ENCODE data around the gene CD93. TPM values are rescaled to one million over a fixed set of nuclear protein-coding genes. Genes with fewer than 3 reads are reported as not detected.

The CD93 gene
- total and polyA plus RNA-seq, 8 donors = 2.9 to 63.5 (median 6.7) TPM

GRCh38 chr20:23032750-23033078 is 53.4 kb downstream of the CD93 start:
- 65 to 88% (median 79%) methylated on average over 5 of the region's 5 CpGs for WGBS, 5 donors

GRCh38 chr20:23032056-23032749 is 53.9 kb downstream of the CD93 start:
- 78 to 90% (median 84%) methylated on average over 6 of the region's 6 CpGs for WGBS, 5 donors
- no peak for DNase-seq
- TF ChIP-seq CTCF (IDR thresholded peaks at IDR 0.05) (no peak), EP300 (IDR thresholded peaks at IDR 0.05) (no peak), POLR2AphosphoS5 (IDR thresholded peaks at IDR 0.05) (no peak), POLR2A (IDR thresholded peaks at IDR 0.05) (no peak)
- no peak overlapping the region for H3K4me3 ChIP-seq
- peaks cover 5 to 8% (median 8%) of the 10 kb centered on the region in 4 donors for H3K4me1 ChIP-seq
- H3K27me3 ChIP-seq = peaks cover 0 to 33% (median 15%) of the 10 kb centered on the region in 3 donors
- H3K9me3 ChIP-seq = no peaks in the 10 kb centered on the region
- no peak overlapping the region for H3K27ac ChIP-seq
- H3K36me3 ChIP-seq = no peaks in the 10 kb centered on the region
- intact Hi-C loops (cut with DNase I; ENCODE audit: low total_unique reads) = loop anchor here (10.0 kb wide), 1 partner anchor 337 kb away; no protein-coding TSS in a partner anchor

More at GRCh38 chr20:23032750-23033078, 53.4 kb downstream of the CD93 start:
- Histone ChIP-seq H3K4me3 (no peak overlapping the region), H3K27ac (no peak overlapping the region), H3K9me3 (no peaks in the 10 kb centered on the region), H3K27me3 (peaks cover 0 to 33% (median 15%) of the 10 kb centered on the region in 3 donors), H3K4me1 (peaks cover 5 to 8% (median 8%) of the 10 kb centered on the region in 4 donors), H3K36me3 (no peaks in the 10 kb centered on the region)
- intact Hi-C loops (cut with DNase I; ENCODE audit: low total_unique reads) = loop anchor here (10.0 kb wide), 1 partner anchor 338 kb away; no protein-coding TSS in a partner anchor
- TF ChIP-seq CTCF (IDR thresholded peaks at IDR 0.05) (no peak), EP300 (IDR thresholded peaks at IDR 0.05) (no peak), POLR2A (IDR thresholded peaks at IDR 0.05) (no peak), POLR2AphosphoS5 (IDR thresholded peaks at IDR 0.05) (no peak)
- DNase-seq = no peak

- Histone ChIP-seq H3K9me3 (no peaks in the 10 kb centered on the region), H3K36me3 (no peaks in the 10 kb centered on the region), H3K27me3 (peaks cover 0 to 26% (median 15%) of the 10 kb centered on the region in 3 donors), H3K27ac (no peak overlapping the region), H3K4me3 (no peak overlapping the region), H3K4me1 (peaks cover 5 to 8% (median 8%) of the 10 kb centered on the region in 4 donors)
- intact Hi-C loops (cut with DNase I; ENCODE audit: low total_unique reads) = loop anchor here (10.0 kb wide), 1 partner anchor 337 kb away; no protein-coding TSS in a partner anchor
- TF ChIP-seq CTCF (IDR thresholded peaks at IDR 0.05) (no peak), EP300 (IDR thresholded peaks at IDR 0.05) (no peak), POLR2AphosphoS5 (IDR thresholded peaks at IDR 0.05) (no peak), POLR2A (IDR thresholded peaks at IDR 0.05) (no peak)
- no peak for DNase-seq
- WGBS, 5 donors = 87 to 98% (median 94%) methylated on average over 6 of the region's 6 CpGs
Observed at GRCh38 chr20:23031346-23031745, 54.8 kb downstream of the CD93 start.

Other genes starting within 250 kb of the CD93 start
- gene SSTR4, start 51.0 kb downstream of the CD93 start, total RNA-seq = not detected
- gene SSTR4, start 51.0 kb downstream of the CD93 start, polyA plus RNA-seq = not detected
- 10 to 100 TPM in 4 of 5 donors, 1 to 10 TPM in 1; 2.7 to 83.5 (median 37.5) TPM for gene THBD, start 36.7 kb downstream of the CD93 start, total RNA-seq
- gene THBD, start 36.7 kb downstream of the CD93 start, polyA plus RNA-seq = 10 to 100 TPM; 14.6 to 19.7 (median 18.2) TPM